HG02571 (cell line): ENCODE measurements around the gene FAM111A.
"Not testable (repeated sequence)": the region's sequence is repeated elsewhere in the genome, so short reads cannot be mapped to it uniquely, and the experiment has no call there.

Experiments
- ATAC-seq: cut with Tn5 transposase; IDR thresholded peaks from one replicate; pipeline ENCODE4 v1.9.1; 2021; ENCODE audit warnings: mild to moderate bottlenecking, moderate library complexity; ENCODE audit not compliant: unreplicated experiment

Gene FAM111A

GRCh38 chr11:59142530-59143507, at the start of gene FAM111A:
Gene FAM111A (plus strand): TSS chr11:59142856. CDS start chr11:59148873, 6,017 bp downstream.
- ATAC-seq: peak; percentile 80

- ATAC-seq: not testable (repeated sequence)
Observed at GRCh38 chr11:59093576-59093975, 49.1 kb upstream of the FAM111A start.

- peak; percentile 74 for ATAC-seq
Observed at GRCh38 chr11:59095225-59095624, 47.4 kb upstream of the FAM111A start.

GRCh38 chr11:59095972-59096575, 46.6 kb upstream of the FAM111A start:
- not testable (repeated sequence) for ATAC-seq

- no peak for ATAC-seq
Observed at GRCh38 chr11:59097113-59097708, 45.4 kb upstream of the FAM111A start.

- ATAC-seq: not testable (repeated sequence)
Observed at GRCh38 chr11:59097938-59098337, 44.7 kb upstream of the FAM111A start.

GRCh38 chr11:59102259-59102765, 40.3 kb upstream of the FAM111A start:
- ATAC-seq: peak; percentile 71

GRCh38 chr11:59106363-59107336, 36.0 kb upstream of the FAM111A start, which contains the start of gene FAM111B:
Gene FAM111B (plus strand): TSS chr11:59107237. CDS start chr11:59109626, 2,389 bp downstream.
- peak; percentile 66 for ATAC-seq

- peak; percentile 42 for ATAC-seq
Observed at GRCh38 chr11:59107721-59108120, 34.9 kb upstream of the FAM111A start.

- ATAC-seq: no peak
Observed at GRCh38 chr11:59112494-59112893, 30.2 kb upstream of the FAM111A start.

GRCh38 chr11:59114344-59114743, 28.3 kb upstream of the FAM111A start:
- ATAC-seq: no peak

- no peak for ATAC-seq
Observed at GRCh38 chr11:59115553-59115952, 27.1 kb upstream of the FAM111A start.

- ATAC-seq: no peak
Observed at GRCh38 chr11:59117774-59118173, 24.9 kb upstream of the FAM111A start.

- no peak for ATAC-seq
Observed at GRCh38 chr11:59119826-59120225, 22.8 kb upstream of the FAM111A start.

GRCh38 chr11:59135648-59136461, 6.8 kb upstream of the FAM111A start:
- peak; percentile 98 for ATAC-seq

GRCh38 chr11:59136551-59136950, 6.1 kb upstream of the FAM111A start:
- ATAC-seq: not testable (repeated sequence)

GRCh38 chr11:59137190-59137589, 5.5 kb upstream of the FAM111A start:
- ATAC-seq: no peak

GRCh38 chr11:59138643-59139042, 4.0 kb upstream of the FAM111A start:
- ATAC-seq: no peak

GRCh38 chr11:59141191-59141590, 1.5 kb upstream of the FAM111A start:
- no peak for ATAC-seq
